Keratinocyte (primary cell): ENCODE measurements around the gene WDR93.

Experiments used
- CTCF ChIP-seq, 3 experiments: IDR thresholded peaks in 1 of 3; conservative IDR thresholded peaks in 1 of 3; optimal IDR thresholded peaks in 1 of 3; 2 replicates in 2 of 3; 3 replicates in 1 of 3; pipeline versions ENCODE3 to v1.5.1; 2011; ENCODE audit warnings: low read length in 3 of 3, mild to moderate bottlenecking in 3 of 3, moderate library complexity in 2 of 3, control low read depth in 1 of 3, inconsistent platforms in 1 of 3; ENCODE audit not compliant: insufficient read depth in 2 of 3; ENCODE audit errors: extremely low read depth in 1 of 3
- EZH2 ChIP-seq: IDR thresholded peaks from one replicate; pipeline ENCODE4 v1.6.1; 2012; ENCODE audit warnings: inconsistent platforms, mild to moderate bottlenecking, low read length, moderate library complexity

- TF ChIP-seq CTCF (optimal IDR thresholded peaks at IDR 0.05 in 1 of 3, IDR thresholded peaks at IDR 0.05 in 1 of 3, conservative IDR thresholded peaks at IDR 0.05 in 1 of 3; ENCODE audit: extremely low read depth in 1 of 3, insufficient read depth in 2 of 3, low read length in 3 of 3) (no peak), EZH2 (no peak)
These were observed 16.1 kb upstream of the WDR93 start for GRCh38 chr15:89674526-89674925.
